Naive B cell (primary cell): ENCODE results near the gene C1orf167. TPM values are rescaled to one million over a fixed set of nuclear protein-coding genes. Genes with fewer than 3 reads are reported as not detected.
"Not testable (repeated sequence)": the region's sequence is repeated elsewhere in the genome, so short reads cannot be mapped to it uniquely, and the experiment has no call there.

ENCODE experiments used
- ATAC-seq, 2 donors: fragments of 150-1000 bp; cut with Tn5 transposase; 2 replicates each; pipeline ENCODE4 v1.10.0; 2021; ENCODE audit warnings: low read depth in 2 of 2, mild to moderate bottlenecking in 2 of 2, moderate library complexity in 2 of 2
- DNase-seq: peaks from one replicate; pipeline ENCODE4 v3.0.0; 2022
- H3K27ac Mint-ChIP-seq, 6 donors: one replicate each; pipeline ENCODE4 v1.8.0; 2020 to 2022; ENCODE audit warnings: mild to moderate bottlenecking in 6 of 6, mixed read lengths in 6 of 6, moderate library complexity in 5 of 6, inconsistent platforms in 2 of 6
- H3K27me3 Mint-ChIP-seq, 3 donors: one replicate each; pipeline ENCODE4 v1.8.0; 2021 to 2022; ENCODE audit warnings: mixed read lengths in 3 of 3, mild to moderate bottlenecking in 1 of 3
- H3K36me3 Mint-ChIP-seq, 2 donors: one replicate each; pipeline ENCODE4 v1.8.0; 2020 to 2022; ENCODE audit warnings: mixed read lengths in 2 of 2, inconsistent platforms in 1 of 2, mild to moderate bottlenecking in 1 of 2
- H3K4me1 Mint-ChIP-seq, 3 donors: one replicate each; pipeline ENCODE4 v1.8.0; 2020 to 2022; ENCODE audit warnings: mixed read lengths in 3 of 3, inconsistent platforms in 1 of 3, mild to moderate bottlenecking in 1 of 3, moderate library complexity in 1 of 3
- H3K4me3 Mint-ChIP-seq, 8 donors: one replicate each; pipeline ENCODE4 v1.8.0; 2020 to 2022; ENCODE audit warnings: mild to moderate bottlenecking in 8 of 8, mixed read lengths in 8 of 8, moderate library complexity in 8 of 8, inconsistent platforms in 2 of 8
- H3K9me3 Mint-ChIP-seq, 7 donors: one replicate each; pipeline ENCODE4 v1.8.0; 2020 to 2022; ENCODE audit warnings: mixed read lengths in 7 of 7, mild to moderate bottlenecking in 5 of 7, inconsistent platforms in 2 of 7, moderate library complexity in 1 of 7
- polyA plus RNA-seq, 6 donors: library from polyadenylated mRNA; unstranded; fragments of 300-500 nt; fragmentation: Illumina TruSeq; gene quantifications; one replicate each; pipeline ENCODE4 v1.2.3, GENCODE V29; 2021; ENCODE audit warnings: low read depth in 6 of 6

The C1orf167 gene
- polyA plus RNA-seq, 6 donors from 2014 or later, result 2.9 TPM; not detected in 5

DNA sequence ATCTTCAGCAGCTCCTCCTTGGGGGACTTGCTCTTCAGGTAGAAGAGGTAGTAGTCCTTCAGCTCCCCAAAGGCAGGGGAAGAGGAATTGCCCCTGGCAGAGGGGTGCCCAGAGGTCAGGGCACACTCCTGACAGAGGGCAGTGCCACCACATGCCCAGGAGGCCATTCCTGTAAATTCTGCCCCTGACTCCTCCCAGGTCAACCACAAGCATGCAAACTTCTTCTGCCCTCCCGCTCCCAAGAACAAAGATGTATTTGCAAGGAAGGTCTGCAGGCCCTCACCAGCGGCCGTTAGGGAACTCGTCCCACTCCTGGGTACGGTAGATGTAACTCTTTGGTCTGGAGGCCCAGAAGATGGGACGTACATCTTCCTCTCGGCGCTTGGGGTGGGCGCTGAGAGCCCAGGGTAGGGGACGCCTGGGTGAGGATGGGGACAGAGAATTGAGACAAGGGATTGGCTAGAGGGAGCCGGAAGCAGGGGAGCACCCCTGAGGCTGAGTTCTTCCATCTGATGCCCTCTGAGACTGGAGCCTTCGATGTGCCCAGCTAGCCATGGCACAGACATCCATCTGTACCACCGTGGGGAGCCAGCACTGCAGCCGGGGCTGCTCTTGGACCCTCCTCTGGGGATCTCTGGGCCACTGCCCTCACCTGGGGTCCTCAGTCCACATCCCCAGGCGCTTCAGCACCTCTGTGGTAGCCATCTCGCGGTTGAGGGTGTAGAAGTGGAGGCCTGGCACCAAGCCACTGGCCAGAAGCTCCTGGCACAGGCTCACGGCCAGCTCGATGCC, 32.6 kb downstream of the C1orf167 start:
- Mint-ChIP-seq H3K27me3 (no peaks in the 10 kb centered on the region), H3K4me3 (no peak overlapping the region), H3K27ac (peak overlapping the region in 2 of 6 donors; percentile 30 to 66), H3K9me3 (no peaks in the 10 kb centered on the region), H3K36me3 (peaks cover 10 to 29% of the 10 kb centered on the region in 2 donors), H3K4me1 (peaks cover 5 to 12% (median 9%) of the 10 kb centered on the region in 3 donors)
- DNase-seq (no peak), ATAC-seq (no peak)

DNA sequence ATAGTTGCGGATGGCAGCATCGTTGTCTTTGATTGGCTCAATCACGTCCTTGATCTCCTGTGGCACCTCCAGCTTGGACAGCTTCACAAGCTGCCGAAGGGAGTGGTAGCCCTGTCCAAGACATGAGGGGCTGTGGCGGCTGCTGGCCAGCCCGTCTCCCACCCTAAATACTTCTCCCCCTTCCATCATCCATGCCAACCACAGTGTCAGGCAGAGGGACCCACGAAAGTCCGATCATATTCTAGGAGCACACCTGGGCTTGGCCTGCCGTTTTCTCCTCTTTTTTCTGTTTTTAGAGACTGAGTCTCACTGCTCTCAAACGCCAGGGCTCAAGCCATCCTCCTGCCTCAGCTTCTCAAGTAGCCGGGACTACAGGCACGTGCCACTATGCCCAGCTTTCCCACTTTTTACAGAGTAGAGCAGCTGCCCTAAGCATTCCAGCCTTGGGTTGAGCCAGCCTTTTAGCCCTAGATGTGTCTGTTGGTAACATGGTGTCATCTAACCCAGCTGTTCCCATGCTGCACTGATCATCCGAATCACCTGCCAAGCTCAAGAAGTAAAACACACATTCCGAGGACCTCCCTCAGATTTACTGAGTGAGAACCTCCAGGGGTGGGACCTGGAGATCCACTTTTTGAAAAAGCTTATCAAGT, 33.4 kb downstream of the C1orf167 start:
- ATAC-seq (no peak), DNase-seq (no peak)
- Mint-ChIP-seq H3K4me1 (peaks cover 10 to 15% (median 13%) of the 10 kb centered on the region in 3 donors), H3K4me3 (peak overlapping the region in 2 of 8 donors; percentile 31 to 42), H3K27ac (peak overlapping the region in 2 of 6 donors; percentile 36 to 66), H3K36me3 (peaks cover 10 to 28% of the 10 kb centered on the region in 2 donors), H3K27me3 (no peaks in the 10 kb centered on the region), H3K9me3 (no peaks in the 10 kb centered on the region)

DNA sequence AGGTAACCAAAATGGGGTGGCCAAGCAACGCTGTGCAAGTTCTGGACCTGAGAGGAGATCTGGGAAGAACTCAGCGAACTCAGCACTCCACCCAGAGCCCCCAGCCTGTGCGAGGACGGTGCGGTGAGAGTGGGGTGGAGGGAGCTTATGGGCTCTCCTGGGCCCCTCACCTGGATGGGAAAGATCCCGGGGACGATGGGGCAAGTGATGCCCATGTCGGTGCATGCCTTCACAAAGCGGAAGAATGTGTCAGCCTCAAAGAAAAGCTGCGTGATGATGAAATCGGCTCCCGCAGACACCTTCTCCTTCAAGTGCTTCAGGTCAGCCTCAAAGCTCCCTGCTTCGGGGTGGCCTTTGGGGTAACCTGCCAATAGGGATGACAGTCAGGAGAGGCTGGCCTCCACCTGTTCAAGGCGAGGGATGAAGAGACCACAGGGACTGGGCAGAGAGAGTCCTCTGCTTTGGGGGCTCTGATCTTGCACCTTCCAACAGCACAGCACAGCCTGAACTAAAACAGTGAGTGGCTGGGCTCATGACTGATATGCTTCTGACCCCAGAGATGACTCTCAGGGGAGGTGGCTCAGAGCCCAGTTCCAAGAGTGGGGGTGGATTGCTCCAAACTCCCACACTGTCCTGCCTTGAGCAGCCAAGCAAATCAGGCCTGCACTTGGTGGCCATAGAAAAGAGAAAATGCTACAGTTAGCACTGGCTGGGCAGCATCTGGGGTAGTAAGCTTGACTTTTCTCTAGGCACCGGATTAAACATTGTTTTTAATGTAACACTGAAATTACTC, 34.2 kb downstream of the C1orf167 start:
- Mint-ChIP-seq H3K36me3 (peaks cover 5 to 20% of the 10 kb centered on the region in 2 donors), H3K4me1 (peaks cover 18 to 20% (median 19%) of the 10 kb centered on the region in 3 donors), H3K4me3 (no peak overlapping the region), H3K27me3 (no peaks in the 10 kb centered on the region), H3K9me3 (no peaks in the 10 kb centered on the region), H3K27ac (peak overlapping the region in 1 of 6 donors; percentile 18)
- DNase-seq (no peak), ATAC-seq (no peak)

DNA sequence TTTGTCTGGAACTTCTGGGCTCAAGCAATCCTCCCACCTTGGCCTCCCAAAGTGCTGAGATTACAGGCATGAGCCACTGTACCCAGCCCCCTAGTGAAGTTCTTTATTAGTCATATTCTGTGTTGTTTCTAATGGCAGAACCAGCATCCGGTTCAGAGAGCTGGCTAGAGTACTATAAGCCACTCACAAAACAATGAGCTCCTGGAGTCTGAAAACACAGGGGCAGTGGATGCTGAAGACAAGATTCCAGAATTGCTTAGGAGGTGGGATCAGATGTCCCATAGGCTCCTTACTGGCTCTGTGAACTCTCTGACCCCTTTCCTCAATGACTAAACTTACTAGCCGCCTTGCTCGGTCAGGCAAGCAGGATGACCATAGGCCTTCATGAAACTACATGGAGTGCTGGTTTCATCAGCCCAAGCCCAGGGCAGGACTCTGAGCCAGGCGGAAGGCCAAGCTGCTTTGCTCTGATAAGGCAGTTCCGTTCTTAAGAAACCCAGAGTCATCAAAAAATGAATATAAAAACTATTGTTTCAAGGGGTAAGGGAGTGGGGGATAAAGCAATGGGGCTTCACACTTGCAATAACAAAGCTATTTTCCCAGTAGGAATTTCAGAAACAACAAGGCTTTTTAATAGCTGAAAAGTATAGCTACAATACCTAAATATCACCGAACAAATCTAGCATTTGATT, 35.7 kb downstream of the C1orf167 start:
- ATAC-seq (no peak), DNase-seq (no peak)
- no peak overlapping the region for H3K4me3 Mint-ChIP-seq
- H3K4me1 Mint-ChIP-seq, result peaks cover 22 to 30% (median 30%) of the 10 kb centered on the region in 3 donors
- no peaks in the 10 kb centered on the region for H3K9me3 Mint-ChIP-seq
- peaks cover 5 to 11% of the 10 kb centered on the region in 2 donors for H3K36me3 Mint-ChIP-seq
- H3K27ac Mint-ChIP-seq, result peak overlapping the region in 2 of 6 donors; percentile 33 to 63
- no peaks in the 10 kb centered on the region for H3K27me3 Mint-ChIP-seq

DNA sequence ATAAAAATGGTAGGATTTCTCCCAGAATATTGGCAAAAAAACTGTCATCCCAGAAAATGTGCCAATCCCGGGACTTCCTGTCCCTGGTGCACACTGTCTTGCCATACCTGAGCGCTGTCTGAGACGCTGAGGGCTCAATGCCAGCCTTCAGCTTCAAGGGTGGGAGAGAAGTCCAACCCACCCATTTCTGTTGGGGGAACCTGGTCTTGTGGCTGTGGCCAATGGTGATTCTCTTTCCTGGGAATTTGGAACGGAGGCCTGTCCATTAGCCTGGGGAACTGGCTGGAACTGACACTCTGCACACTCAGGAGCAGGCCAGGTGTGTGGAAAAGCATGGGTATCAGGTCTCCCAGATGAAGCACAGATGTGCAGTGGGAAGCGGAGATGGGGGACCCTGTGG, 37.1 kb downstream of the C1orf167 start:
- H3K36me3 Mint-ChIP-seq, result peaks cover 5 to 11% of the 10 kb centered on the region in 2 donors
- H3K4me3 Mint-ChIP-seq, result no peak overlapping the region
- H3K9me3 Mint-ChIP-seq, result no peaks in the 10 kb centered on the region
- peak overlapping the region in 1 of 6 donors; percentile 50 for H3K27ac Mint-ChIP-seq
- no peaks in the 10 kb centered on the region for H3K27me3 Mint-ChIP-seq
- peaks cover 32 to 44% (median 44%) of the 10 kb centered on the region in 3 donors for H3K4me1 Mint-ChIP-seq
- DNase-seq (no peak), ATAC-seq (no peak)

DNA sequence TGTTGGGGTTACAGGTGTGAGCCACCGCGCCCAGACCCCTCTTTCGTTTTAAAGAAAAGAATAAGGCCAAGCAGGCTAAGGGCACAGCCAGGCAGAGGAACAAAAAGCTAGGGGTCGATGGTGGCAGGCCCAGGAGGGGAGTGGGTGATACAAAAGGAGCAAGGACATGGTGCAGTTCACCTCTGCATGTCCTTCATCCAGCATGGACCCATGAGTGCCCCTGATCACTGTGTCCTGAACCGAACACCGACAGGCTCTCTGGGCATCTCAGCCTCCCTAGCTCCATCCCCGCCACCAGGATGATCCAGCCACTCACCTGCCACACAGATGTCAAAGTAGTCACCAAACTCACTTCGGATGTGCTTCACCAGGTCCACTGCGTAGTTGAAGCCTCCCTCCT, 37.9 kb downstream of the C1orf167 start:
- peak overlapping the region in 1 of 6 donors; percentile 71 for H3K27ac Mint-ChIP-seq
- H3K9me3 Mint-ChIP-seq, result no peaks in the 10 kb centered on the region
- no peak for ATAC-seq
- peaks cover 5 to 11% of the 10 kb centered on the region in 2 donors for H3K36me3 Mint-ChIP-seq
- H3K27me3 Mint-ChIP-seq, result no peaks in the 10 kb centered on the region
- DNase-seq, result no peak
- H3K4me1 Mint-ChIP-seq, result peaks cover 39 to 52% (median 52%) of the 10 kb centered on the region in 3 donors
- no peak overlapping the region for H3K4me3 Mint-ChIP-seq

DNA sequence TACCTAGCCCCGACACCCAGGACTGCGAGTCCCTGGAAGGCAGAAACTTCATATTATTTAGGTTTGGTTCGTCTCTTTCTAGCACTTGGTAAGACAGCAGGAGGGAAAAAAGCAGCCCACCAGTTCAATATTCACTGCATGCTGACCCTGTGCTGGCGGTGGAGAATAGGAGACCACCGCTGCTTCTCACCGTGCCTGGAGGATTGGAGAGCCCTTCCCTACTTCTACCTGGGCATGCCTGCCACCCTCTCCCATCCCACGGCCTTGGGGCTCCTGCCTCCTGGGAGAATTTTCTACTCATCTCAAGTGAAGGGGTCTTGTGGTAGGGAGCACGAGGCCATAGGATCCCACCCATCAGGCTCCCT, 38.4 kb downstream of the C1orf167 start:
- H3K27me3 Mint-ChIP-seq, result no peaks in the 10 kb centered on the region
- H3K9me3 Mint-ChIP-seq, result no peaks in the 10 kb centered on the region
- peaks cover 41 to 55% (median 53%) of the 10 kb centered on the region in 3 donors for H3K4me1 Mint-ChIP-seq
- H3K4me3 Mint-ChIP-seq, result peak overlapping the region in 3 of 8 donors; percentile 9 to 69 (median 33)
- H3K27ac Mint-ChIP-seq, result peak overlapping the region in 3 of 6 donors; percentile 44 to 71 (median 52)
- no peak for DNase-seq
- ATAC-seq, result no peak
- H3K36me3 Mint-ChIP-seq, result peaks cover 4 to 7% of the 10 kb centered on the region in 2 donors

DNA sequence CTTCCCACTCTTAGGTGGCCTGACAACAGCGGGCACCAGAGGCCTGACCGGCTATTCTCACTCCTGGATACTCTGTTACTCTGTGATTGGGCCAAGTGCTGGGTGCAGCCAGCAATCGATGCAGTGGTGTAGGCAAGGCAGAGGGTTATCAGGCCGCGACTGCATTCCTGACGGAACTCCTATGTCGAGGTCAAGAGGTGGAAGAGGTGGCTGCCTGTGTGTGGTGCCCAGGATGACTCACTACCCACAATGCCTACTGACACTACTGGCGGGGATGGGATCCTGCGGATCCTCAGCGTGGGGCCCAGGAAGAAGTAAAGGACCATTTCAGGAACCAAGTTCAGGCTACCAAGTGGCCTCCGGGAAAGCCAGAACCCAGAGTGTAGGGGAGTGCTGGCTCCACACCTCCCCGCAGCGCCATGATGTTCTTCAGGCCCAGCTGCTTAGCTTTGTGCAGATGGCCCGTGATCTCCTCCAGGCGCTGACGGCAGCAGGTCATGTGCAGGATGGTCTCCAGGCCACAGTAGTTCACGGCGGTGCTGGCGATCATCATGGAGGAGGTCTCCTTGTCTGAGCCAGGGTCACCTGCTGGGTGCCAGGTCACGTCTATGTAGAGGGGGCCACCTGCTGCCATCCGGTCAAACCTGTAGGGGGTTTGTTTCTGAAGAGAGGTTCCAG, 38.9 kb downstream of the C1orf167 start:
- peak overlapping the region in 6 of 8 donors; percentile 9 to 97 (median 54) for H3K4me3 Mint-ChIP-seq
- peak overlapping the region in 3 of 6 donors; percentile 39 to 80 (median 54) for H3K27ac Mint-ChIP-seq

DNA sequence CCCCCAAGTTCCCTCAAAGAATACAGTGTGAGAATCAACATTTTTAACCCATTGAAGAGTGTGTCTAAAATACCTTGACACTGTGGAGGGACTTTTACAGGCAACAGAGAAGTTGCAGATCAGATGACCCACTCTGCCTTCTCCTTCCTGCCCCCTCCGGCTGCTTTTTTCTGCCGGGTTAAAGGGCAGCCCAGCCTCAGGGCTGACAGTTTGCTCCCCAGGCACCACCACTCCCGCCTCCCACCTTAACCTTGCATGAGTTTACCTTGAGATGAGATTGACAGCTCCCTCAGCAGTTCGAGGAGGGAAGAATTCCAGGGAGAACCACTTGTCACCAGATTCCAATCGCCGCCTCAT, 40.6 kb downstream of the C1orf167 start:
- H3K4me3 Mint-ChIP-seq, result peak overlapping the region; percentile 89 to 100 (median 96)
- no peaks in the 10 kb centered on the region for H3K27me3 Mint-ChIP-seq
- H3K36me3 Mint-ChIP-seq, result no peaks in the 10 kb centered on the region
- H3K9me3 Mint-ChIP-seq, result no peaks in the 10 kb centered on the region
- no peak for ATAC-seq
- H3K27ac Mint-ChIP-seq, result peak overlapping the region in 5 of 6 donors; percentile 90 to 100 (median 95)
- DNase-seq, result no peak
- peaks cover 51 to 64% (median 62%) of the 10 kb centered on the region in 3 donors for H3K4me1 Mint-ChIP-seq

More for the DNA sequence above, 38.9 kb downstream of the C1orf167 start:
- no peak for DNase-seq
- no peak for ATAC-seq
- Mint-ChIP-seq H3K4me1 (peaks cover 42 to 55% (median 51%) of the 10 kb centered on the region in 3 donors), H3K27me3 (no peaks in the 10 kb centered on the region), H3K36me3 (peaks cover 0 to 2% of the 10 kb centered on the region in 2 donors), H3K9me3 (no peaks in the 10 kb centered on the region)

DNA sequence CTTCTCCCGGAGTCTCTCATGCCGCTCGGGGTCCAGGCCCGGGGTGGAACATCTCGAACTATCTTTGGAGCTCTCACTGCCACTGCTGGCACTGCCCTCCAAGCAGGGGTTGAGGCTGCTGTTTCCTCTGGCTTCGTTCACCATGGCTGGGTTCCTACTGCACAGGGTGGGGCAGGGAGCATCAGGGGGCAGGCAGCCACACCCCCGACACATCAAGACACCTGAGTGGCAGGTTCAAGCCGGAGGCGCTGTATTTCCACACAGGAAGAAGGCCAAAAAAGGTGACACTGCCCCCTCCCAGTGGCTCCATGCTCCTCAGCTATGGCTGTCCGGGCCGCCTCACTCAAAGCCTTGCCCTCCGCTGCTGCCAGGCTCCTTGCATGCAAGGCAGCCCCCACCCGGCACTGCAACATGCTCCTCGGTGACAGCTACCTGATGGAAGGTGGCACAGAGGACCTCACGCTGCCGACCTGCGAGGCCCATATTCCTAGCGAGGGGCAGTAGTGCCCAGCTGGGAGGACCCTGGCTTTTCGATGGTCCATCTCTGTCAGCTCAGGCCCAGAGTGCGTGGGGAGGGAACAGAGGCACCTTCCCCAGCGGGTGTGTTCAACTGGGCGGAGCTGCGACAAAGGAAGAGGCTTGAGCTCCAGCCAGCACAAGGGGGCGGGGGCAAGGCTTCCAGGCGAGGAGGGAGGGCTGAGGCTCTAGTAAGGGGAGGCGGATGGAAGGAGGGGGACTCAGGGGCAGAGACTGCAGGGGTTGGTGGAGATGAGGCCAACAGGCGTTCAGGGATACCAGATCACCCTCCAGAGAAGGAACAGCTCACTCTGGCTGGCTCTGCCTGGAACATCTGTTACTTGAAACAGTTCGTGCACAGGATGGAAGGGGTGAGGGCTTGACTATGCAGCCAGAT, 41.2 kb downstream of the C1orf167 start:
- no peaks in the 10 kb centered on the region for H3K27me3 Mint-ChIP-seq

DNA sequence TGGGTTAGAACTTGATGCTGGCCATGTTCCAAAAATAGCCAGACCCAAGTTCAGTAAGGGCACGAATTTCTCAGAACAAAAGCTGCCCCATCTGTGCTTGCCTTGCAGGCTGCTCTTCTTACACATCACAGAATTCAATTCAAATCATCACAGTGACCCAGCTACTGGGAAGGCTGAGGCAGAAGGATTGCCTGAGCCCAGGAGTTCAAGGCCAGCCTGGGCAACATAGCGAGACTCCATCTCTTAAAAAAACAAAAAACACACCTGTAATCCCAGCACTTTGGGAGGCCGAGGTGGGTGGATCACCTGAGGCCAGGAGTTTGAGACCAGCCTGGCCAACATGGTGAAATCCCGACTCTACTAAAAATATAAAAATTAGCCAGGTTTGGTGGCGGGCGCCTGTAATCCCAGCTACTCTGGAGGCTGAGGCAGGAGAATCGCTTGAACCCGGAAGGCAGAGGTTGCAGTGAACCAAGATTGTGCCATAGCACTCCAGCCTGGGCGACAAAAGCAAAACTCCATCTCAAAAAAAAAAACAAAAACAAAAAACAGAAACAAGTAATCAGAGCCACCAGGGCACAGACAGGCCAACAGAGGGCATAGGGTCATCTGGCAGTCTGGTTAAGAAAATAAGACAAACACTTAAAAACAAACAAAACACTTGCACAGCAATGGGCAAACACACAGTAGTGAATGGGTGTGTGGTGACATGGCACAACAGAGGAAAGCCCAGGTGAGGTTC, 42.1 kb downstream of the C1orf167 start:
- not testable (repeated sequence) for H3K27me3 Mint-ChIP-seq, DNase-seq, ATAC-seq, H3K36me3 Mint-ChIP-seq, H3K9me3 Mint-ChIP-seq
- Mint-ChIP-seq H3K4me1 (peaks cover 60 to 79% (median 74%) of the 10 kb centered on the region in 3 donors), H3K4me3 (peak overlapping the region; percentile 89 to 100 (median 97)), H3K27ac (peak overlapping the region; percentile 98 to 100 (median 98))

More for the DNA sequence above, 41.2 kb downstream of the C1orf167 start:
- Mint-ChIP-seq H3K9me3 (no peaks in the 10 kb centered on the region), H3K4me1 (peaks cover 57 to 70% (median 68%) of the 10 kb centered on the region in 3 donors), H3K27ac (peak overlapping the region; percentile 90 to 100 (median 96)), H3K4me3 (peak overlapping the region; percentile 89 to 100 (median 96)), H3K36me3 (no peaks in the 10 kb centered on the region)
- peak; percentile 74 for DNase-seq
- ATAC-seq, result peak; percentile 22 to 33
